Ascending aorta (tissue), 2 donors: ENCODE results near the gene POLR3G. TPM values are rescaled to one million over a fixed set of nuclear protein-coding genes. Genes with fewer than 3 reads are reported as not detected.

ENCODE experiments used
- DNase-seq, 2 donors: peaks; one replicate each; pipeline ENCODE4 v3.0.0-alpha.2; 2019; ENCODE audit warnings: low spot score in 2 of 2
- H3K27ac ChIP-seq, 2 donors: fragments of 200-600 bp; sonication (generic); one replicate each; pipeline ENCODE4 v1.5.1; 2016 to 2017; ENCODE audit warnings: mild to moderate bottlenecking in 1 of 2
- H3K27me3 ChIP-seq: fragments of 200-600 bp; sonication (generic); one replicate; pipeline ENCODE4 v1.5.1; 2017
- H3K36me3 ChIP-seq, 2 donors: fragments of 200-600 bp; sonication (generic); one replicate each; pipeline ENCODE4 v1.5.1; 2016
- H3K4me1 ChIP-seq, 2 donors: fragments of 200-600 bp; sonication (generic); one replicate each; pipeline ENCODE4 v1.5.1; 2016 to 2017; ENCODE audit warnings: mild to moderate bottlenecking in 1 of 2
- H3K4me3 ChIP-seq, 2 donors: fragments of 200-600 bp; sonication (generic); one replicate each; pipeline ENCODE4 v1.5.1; 2016 to 2017; ENCODE audit warnings: mild to moderate bottlenecking in 1 of 2
- H3K9me3 ChIP-seq, 2 donors: fragments of 200-600 bp; sonication (generic); one replicate each; pipeline ENCODE4 v1.5.1; 2016
- intact Hi-C: fragments of 100-400 bp; cut with DNase I; formaldehyde crosslinking; loops from one replicate; pipeline ENCODE4 v1.15.1; 2023
- total RNA-seq: library from RNA; depleted of rRNA; stranded (reverse); fragments of >200 nt; gene quantifications from one replicate; pipeline ENCODE4 v1.1.0, GENCODE V29; 2016
- TF ChIP-seq, protein P1 (sequence below), 3 experiments: fragments of 200-600 bp in 2 of 3; fragments of 450-650 bp in 1 of 3; sonication (generic) in 2 of 3; IDR thresholded peaks; one replicate each; pipeline ENCODE4 v1.5.1; 2016 to 2019; ENCODE audit warnings: antibody characterized with exemption in 3 of 3, mild to moderate bottlenecking in 1 of 3, moderate library complexity in 1 of 3

POLR3G gene
- total RNA-seq, 1 donor from 2014 or later = 1.5 TPM

DNA sequence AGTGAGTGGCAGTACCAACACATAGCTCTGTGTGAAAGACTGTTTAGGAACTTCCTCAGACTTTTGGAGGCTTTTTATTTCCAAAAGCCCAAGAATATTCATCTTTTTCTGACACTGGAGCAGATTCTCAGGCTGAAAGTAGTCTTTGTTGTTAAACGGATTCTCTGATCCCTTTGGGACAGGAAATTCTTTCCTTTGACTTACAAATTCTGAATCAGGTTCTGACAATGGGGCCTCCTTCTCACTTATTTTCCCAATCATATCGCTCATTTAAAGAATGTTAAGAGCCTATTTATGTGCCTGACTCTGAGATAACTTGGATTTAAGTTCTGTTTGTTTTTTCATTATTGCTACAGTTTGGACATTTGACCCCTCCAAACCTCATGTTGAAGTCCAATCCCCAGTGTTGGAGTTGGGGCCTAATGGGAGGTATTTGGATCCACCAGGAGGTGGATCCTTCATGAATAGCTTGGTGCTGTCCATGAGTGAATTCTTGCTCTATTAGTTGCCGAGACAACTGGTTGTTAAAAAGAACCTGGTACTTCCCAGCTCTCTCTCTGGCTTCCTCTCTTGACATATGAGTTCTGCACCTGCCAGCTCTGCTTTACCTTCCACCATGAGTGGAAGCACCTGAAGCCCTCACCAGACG lies 79.8 kb downstream of the POLR3G start:
- intact Hi-C loops = no loop called here
- Histone ChIP-seq H3K36me3 (no peaks in the 10 kb centered on the region), H3K27me3 (no peaks in the 10 kb centered on the region)

DNA sequence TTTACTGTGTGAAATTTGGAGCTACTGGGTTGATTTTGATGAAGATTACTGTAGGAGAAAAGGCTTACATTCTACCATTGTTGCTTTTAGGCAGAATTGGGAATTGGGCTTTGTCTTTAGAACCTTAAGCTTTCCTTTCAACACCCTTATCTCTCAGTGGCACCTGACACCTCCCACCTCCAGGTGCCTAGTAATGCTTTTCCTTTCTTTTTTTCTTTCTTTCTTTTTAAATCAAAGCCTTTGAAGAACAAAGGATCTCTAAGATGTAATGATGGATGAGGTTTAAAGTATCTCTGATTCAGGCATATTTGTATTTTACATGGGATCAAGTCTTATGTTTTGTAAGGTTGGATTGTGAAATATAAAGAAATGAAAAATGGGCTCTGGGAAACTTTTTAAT lies 81.0 kb downstream of the POLR3G start:
- Histone ChIP-seq H3K4me3 (no peak overlapping the region), H3K9me3 (no peaks in the 10 kb centered on the region), H3K4me1 (peaks cover 0 to 8% of the 10 kb centered on the region in 2 donors), H3K36me3 (no peaks in the 10 kb centered on the region), H3K27ac (no peak overlapping the region), H3K27me3 (no peaks in the 10 kb centered on the region)
- DNase-seq = no peak
- TF ChIP-seq, protein P1, sequence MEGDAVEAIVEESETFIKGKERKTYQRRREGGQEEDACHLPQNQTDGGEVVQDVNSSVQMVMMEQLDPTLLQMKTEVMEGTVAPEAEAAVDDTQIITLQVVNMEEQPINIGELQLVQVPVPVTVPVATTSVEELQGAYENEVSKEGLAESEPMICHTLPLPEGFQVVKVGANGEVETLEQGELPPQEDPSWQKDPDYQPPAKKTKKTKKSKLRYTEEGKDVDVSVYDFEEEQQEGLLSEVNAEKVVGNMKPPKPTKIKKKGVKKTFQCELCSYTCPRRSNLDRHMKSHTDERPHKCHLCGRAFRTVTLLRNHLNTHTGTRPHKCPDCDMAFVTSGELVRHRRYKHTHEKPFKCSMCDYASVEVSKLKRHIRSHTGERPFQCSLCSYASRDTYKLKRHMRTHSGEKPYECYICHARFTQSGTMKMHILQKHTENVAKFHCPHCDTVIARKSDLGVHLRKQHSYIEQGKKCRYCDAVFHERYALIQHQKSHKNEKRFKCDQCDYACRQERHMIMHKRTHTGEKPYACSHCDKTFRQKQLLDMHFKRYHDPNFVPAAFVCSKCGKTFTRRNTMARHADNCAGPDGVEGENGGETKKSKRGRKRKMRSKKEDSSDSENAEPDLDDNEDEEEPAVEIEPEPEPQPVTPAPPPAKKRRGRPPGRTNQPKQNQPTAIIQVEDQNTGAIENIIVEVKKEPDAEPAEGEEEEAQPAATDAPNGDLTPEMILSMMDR (IDR thresholded peaks at IDR 0.05) = no peak
- intact Hi-C loops = no loop called here

More for the DNA sequence above, 79.8 kb downstream of the POLR3G start:
- Histone ChIP-seq H3K27ac (no peak overlapping the region), H3K9me3 (no peaks in the 10 kb centered on the region), H3K4me3 (no peak overlapping the region), H3K4me1 (peaks cover 0 to 8% of the 10 kb centered on the region in 2 donors)
- TF ChIP-seq, protein P1 (IDR thresholded peaks at IDR 0.05) = no peak
- DNase-seq = no peak

DNA sequence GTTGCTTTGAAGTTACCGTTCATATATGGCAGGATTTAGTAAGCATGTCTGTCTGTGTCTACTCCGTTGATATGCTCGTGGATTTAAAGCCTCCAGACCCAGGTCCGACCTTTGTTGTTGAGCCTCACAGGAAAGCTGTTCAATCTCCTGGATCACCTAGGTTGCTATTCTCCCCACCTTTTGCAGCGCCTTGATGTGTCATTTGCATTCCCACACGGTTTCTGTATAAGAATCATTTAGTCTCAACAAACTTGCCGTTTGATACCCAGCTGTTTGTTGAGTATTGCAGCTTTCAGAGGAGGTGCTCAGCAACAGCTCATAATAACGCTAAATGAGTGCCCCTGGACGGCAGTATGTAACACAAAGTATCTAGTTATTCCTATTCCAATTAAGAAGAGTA lies 82.7 kb downstream of the POLR3G start:
- Histone ChIP-seq H3K36me3 (no peaks in the 10 kb centered on the region), H3K4me3 (no peak overlapping the region), H3K4me1 (peaks cover 0 to 8% of the 10 kb centered on the region in 2 donors), H3K27ac (no peak overlapping the region), H3K27me3 (no peaks in the 10 kb centered on the region), H3K9me3 (no peaks in the 10 kb centered on the region)
- no peak for DNase-seq
- intact Hi-C loops = no loop called here
- TF ChIP-seq, protein P1 (IDR thresholded peaks at IDR 0.05) = no peak

DNA sequence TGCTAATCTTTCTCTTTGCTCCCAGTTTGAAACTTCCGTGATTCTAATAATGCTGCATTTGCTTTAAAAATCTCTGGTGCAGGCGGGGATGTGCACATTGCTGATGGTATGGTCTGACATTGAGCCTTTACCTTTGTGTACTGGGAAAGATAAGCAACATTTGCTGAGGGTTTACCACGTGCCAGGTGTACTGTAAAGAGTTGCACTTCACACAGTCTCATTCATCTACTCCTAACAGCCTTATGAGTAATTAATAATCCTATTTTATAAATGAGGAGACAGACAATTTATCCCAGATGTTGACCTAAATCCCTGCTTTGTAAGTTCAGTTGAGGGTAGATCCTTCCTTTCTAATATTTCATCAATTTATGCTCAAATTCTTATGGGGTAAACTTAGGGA lies 83.2 kb downstream of the POLR3G start:
- TF ChIP-seq, protein P1 (IDR thresholded peaks at IDR 0.05) = no peak
- Histone ChIP-seq H3K27ac (no peak overlapping the region), H3K4me3 (peak overlapping the region in 1 of 2 donors; percentile 35), H3K9me3 (no peaks in the 10 kb centered on the region), H3K36me3 (no peaks in the 10 kb centered on the region), H3K27me3 (no peaks in the 10 kb centered on the region), H3K4me1 (peaks cover 0 to 8% of the 10 kb centered on the region in 2 donors)
- intact Hi-C loops = no loop called here
- DNase-seq = no peak

DNA sequence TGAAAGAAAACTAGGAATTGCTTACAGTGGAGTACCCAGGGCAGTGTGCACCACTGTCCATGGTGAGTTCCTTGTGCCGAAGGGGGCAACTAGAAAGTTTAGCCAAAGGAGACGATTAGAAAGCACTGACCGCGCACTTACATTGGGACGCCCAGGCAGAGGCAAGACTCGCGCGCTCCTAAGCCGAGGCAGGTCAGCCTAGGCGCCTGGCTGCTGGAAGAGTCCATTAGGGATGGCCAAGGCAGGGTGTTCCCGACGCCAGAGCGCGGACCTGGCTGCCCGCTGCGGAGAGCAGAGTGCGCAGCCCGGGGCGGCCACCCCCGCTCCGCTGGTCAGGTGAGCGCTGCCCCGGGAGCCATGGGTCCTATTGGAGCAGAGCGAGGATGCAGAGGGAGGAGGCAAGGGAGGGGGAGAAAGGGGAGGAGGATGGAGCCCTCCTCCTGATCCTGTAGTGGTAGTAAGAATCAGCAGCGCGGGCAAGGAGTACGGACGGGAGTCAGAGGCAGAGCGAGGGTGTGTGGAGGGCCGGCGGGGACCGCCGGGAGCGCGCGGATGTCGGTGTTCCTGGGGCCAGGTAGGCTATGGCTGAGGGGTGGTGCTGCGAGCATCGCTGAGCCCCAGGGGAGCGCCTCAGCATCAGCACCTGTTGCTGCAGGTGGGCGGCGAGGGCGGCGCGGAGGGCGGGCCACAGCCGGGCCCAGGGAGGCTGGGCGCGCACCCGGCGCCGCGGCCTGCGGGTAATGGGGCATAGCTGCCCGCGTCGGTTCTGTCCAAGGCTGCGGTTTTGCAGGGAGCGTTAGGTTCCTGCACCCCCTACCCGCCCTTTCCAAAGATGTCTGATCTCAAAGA lies 83.9 kb downstream of the POLR3G start, which contains the start of gene ADGRV1:
Gene ADGRV1 (plus strand): TSS at position 454 of the 849 bp plus-strand sequence. CDS start 99 bp downstream, at position 553.
- intact Hi-C loops = no loop called here
- Histone ChIP-seq H3K4me3 (peak within 1 kb of the TSS; percentile 35 to 45), H3K27ac (no peak within 1 kb of the TSS), H3K4me1 (peaks cover 0 to 8% of the 10 kb centered on the region in 2 donors), H3K36me3 (no peaks in the 10 kb centered on the region), H3K9me3 (no peaks in the 10 kb centered on the region), H3K27me3 (no peaks in the 10 kb centered on the region)
- TF ChIP-seq, protein P1 (IDR thresholded peaks at IDR 0.05) = no peak
- DNase-seq = no peak
